ENCODE data around the gene PEBP1.

GRCh38 chr12:118188690-118189371 is 52.9 kb downstream of the PEBP1 start:
- TF ChIP-seq CTCF (IDR thresholded peaks at IDR 0.05): no peak
- TF ChIP-seq POLR2AphosphoS5 (IDR thresholded peaks at IDR 0.05; ENCODE audit: low read depth, low read length): no peak
- no peak for TF ChIP-seq TCF7L2 (IDR thresholded peaks at IDR 0.05; ENCODE audit: low read depth, low read length)
- no peak for TF ChIP-seq SIN3A (IDR thresholded peaks at IDR 0.05; ENCODE audit: borderline replicate concordance, insufficient read depth, low read depth, low read length)
- TF ChIP-seq REST (IDR thresholded peaks at IDR 0.05; ENCODE audit: insufficient read depth in 1 of 2, low read depth in 2 of 2, low read length in 1 of 2): no peak

All from Panc1 (cell line).